ENCODE measurements around the gene CENPN.

CENPN gene

GRCh38 chr16:81070979-81071378 is 64.0 kb downstream of the CENPN start:
- Histone ChIP-seq H3K4me1 (no peaks in the 10 kb centered on the region), H3K36me3 (no peaks in the 10 kb centered on the region), H3K9me3 (no peaks in the 10 kb centered on the region), H3K27me3 (no peaks in the 10 kb centered on the region), H3K4me3 (ENCODE audit: low read depth, low read length) (no peak overlapping the region)
- TF ChIP-seq CTCF (IDR thresholded peaks at IDR 0.05; ENCODE audit: low read depth, low read length): no peak
- DNase-seq: no peak

GRCh38 chr16:81071805-81072204 is 64.8 kb downstream of the CENPN start:
- H3K36me3 ChIP-seq: no peaks in the 10 kb centered on the region
- no peak overlapping the region for H3K4me3 ChIP-seq (ENCODE audit: low read depth, low read length)
- no peaks in the 10 kb centered on the region for H3K27me3 ChIP-seq
- no peaks in the 10 kb centered on the region for H3K4me1 ChIP-seq
- DNase-seq: no peak
- TF ChIP-seq CTCF (IDR thresholded peaks at IDR 0.05; ENCODE audit: low read depth, low read length): no peak
- H3K9me3 ChIP-seq: no peaks in the 10 kb centered on the region

GRCh38 chr16:81073560-81074330 is 66.7 kb downstream of the CENPN start:
- TF ChIP-seq CTCF (IDR thresholded peaks at IDR 0.05; ENCODE audit: low read depth, low read length): no peak
- no peak for DNase-seq
- Histone ChIP-seq H3K36me3 (no peaks in the 10 kb centered on the region), H3K4me3 (ENCODE audit: low read depth, low read length) (no peak overlapping the region), H3K27me3 (no peaks in the 10 kb centered on the region), H3K9me3 (no peaks in the 10 kb centered on the region), H3K4me1 (no peaks in the 10 kb centered on the region)

- Histone ChIP-seq H3K9me3 (no peaks in the 10 kb centered on the region), H3K4me3 (ENCODE audit: low read depth, low read length) (peak overlapping the region; percentile 90), H3K36me3 (peaks cover 2% of the 10 kb centered on the region; the same call in 1 of the 2 replicates), H3K27me3 (no peaks in the 10 kb centered on the region), H3K4me1 (no peaks in the 10 kb centered on the region)
- DNase-seq: peak; percentile 90
- no peak for TF ChIP-seq CTCF (IDR thresholded peaks at IDR 0.05; ENCODE audit: low read depth, low read length)
Measured at GRCh38 chr16:81076566-81077075, 69.6 kb downstream of the CENPN start.

GRCh38 chr16:81077076-81077940 is 70.3 kb downstream of the CENPN start, which contains the start of gene C16orf46:
Gene C16orf46, minus strand, starts transcription at chr16:81077238. Its CDS starts 13,283 bp downstream, at chr16:81063955.
- Histone ChIP-seq H3K9me3 (no peaks in the 10 kb centered on the region), H3K4me3 (ENCODE audit: low read depth, low read length) (peak within 1 kb of the TSS; percentile 90), H3K36me3 (peaks cover 2% of the 10 kb centered on the region; the same call in 1 of the 2 replicates), H3K27me3 (no peaks in the 10 kb centered on the region), H3K4me1 (no peaks in the 10 kb centered on the region)
- DNase-seq: peak; percentile 98
- no peak for TF ChIP-seq CTCF (IDR thresholded peaks at IDR 0.05; ENCODE audit: low read depth, low read length)

All from BE2C (cell line).